Amygdala (tissue), 56 donors: ENCODE results near the gene SLC12A1.

Experiments used
- DNase-seq, 56 donors: peaks; one replicate each; lab custom pipeline; 2025; lab: John Stamatoyannopoulos, UW

SLC12A1 gene

GRCh38 chr15:48205981-48206380 is at the start of gene SLC12A1:
TSS of gene SLC12A1 (plus strand) at chr15:48206302. CDS start at chr15:48207720, 1,418 bp downstream.
- DNase-seq = no peak

GRCh38 chr15:48168616-48169015 is 37.5 kb upstream of the SLC12A1 start:
- no peak for DNase-seq

GRCh38 chr15:48170981-48171380 is 35.1 kb upstream of the SLC12A1 start:
- DNase-seq = no peak

DNA sequence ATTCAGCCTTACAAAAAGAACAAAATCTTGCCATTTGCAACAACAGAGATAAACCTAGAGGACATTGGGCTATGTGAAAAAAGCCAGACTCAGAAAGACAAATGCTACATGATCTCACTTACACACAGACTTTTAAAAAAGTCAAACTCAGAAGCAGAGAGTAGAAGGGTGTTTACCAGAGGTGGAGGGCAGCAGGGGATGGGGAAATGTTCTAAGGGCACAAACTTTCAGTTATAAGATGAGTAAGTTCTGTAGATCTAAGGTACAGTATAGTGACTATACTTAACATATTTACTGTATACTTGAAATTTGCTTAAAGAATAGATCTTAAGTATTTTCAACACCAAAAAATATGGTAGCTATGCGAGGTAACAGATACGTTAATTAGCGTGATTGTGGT is 31.0 kb upstream of the SLC12A1 start:
- DNase-seq = no peak

DNA sequence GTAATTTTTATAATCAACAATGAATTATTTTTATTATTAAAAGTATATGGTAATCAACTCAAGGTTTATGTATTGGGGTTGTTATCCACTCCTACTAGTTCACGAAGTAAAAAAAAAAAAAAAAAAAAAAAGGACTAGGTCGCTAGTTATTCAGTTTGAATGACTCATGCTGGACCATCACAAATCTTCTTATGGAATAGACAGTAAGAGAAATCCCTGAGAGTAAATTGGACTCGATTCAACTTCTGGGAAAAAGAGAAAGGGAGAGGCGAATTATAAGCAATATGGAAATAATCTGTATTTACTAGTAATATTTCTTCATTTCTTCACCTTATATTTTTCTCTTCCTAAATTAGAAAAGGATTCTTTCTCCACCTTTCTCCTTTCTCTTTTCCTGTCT is 30.0 kb upstream of the SLC12A1 start:
- DNase-seq = no peak

DNA sequence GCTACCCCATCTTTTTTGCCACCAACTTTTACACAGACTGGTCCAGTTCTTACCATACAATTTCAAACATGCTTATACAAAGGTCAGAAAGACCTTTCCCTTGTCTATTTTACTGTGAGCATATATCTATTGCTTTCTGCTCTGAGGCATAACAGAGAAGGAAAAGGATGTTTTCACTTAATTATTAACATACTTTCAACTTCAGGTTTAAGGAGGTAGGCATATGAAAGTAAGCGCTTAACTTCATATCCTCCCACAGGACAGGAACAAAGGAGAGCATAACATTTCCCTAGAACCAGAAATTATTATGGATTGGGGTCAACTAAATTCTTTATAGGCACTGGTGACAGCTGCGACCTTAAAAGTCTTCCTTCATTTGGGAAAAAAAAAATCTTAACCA is 29.1 kb upstream of the SLC12A1 start:
- DNase-seq = no peak

DNA sequence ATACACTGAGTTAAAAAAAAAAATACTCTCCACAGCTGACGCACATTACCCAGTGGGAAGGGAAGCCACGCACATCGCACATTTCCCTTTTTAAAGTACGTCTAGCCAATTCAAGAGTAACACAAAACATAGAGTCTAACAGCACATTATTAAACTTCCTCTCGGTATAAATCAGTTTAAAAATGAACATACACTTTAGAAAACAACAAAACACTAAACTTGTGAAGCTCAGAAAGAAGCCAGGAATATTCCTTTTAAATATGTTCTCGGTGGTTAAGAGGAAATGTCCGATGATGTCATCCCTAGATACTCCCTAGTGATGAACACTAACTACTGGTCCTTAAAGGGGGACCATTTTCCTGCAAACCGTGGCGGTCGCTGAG is 28.7 kb upstream of the SLC12A1 start:
- DNase-seq = peak in 7 of 56 donors; percentile 0 to 7 (median 0)

DNA sequence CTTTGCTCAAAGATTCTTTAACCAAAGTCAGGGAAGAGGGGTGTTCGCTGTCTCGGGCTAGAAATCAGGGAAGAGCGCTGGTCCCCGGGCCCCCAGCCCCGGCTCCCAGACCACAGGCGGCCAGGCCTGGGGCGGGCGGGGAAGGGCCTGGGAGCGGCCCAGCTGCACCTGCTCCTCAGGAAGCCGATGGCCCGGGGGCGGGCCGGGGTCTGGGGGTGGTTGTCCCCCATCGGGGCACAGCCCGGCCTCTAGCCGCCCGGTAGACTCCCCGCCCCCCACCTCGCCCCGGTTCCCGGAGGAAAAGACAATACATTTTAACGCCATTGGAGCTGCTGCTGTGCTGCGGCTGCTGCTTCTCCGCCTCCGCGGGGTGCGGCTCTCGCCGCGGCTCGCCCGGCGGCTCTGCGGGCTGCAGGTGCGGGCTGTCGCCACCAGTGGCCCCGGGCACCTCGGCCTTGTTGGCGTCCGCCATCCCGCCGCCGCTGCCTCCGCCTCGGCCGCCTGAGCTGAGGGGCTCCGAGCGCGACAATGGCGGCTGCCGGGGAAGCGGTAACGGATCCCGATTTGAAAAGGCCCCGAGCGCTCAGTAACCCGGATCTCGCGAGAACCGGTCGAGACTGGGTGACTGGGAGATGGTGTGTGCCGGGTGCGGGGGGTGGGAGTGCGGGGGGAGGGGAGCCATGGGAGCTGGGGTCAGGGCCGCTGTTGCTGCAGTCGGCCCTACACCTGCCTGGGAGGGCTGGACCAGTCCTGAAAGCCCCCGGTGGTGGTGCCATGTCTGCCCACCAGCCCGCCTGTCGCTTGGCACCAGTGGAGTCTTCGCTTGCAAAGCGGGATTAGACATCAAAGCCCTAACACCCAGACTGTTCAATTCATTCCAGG is 28.1 kb upstream of the SLC12A1 start, which contains the start of gene MYEF2:
TSS of gene MYEF2 (minus strand) at position 530 of the 882 bp plus-strand sequence. CDS start at position 472, 58 bp downstream.
- DNase-seq = peak in 52 of 56 donors; percentile 10 to 87 (median 60)

DNA sequence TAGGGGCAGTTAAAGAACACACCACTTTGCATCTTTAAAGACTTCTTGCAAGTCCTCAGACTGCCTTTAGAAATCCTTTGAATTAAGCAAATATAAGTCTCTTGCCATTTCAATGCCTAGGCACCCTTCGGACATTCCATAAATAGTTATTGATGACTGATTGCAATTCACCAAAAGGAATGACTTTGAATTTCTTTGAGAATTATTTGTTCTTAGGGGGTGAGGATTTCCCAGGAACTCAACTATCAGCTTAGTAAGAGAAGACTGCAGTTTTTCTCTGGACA is 27.5 kb upstream of the SLC12A1 start:
- no peak for DNase-seq

DNA sequence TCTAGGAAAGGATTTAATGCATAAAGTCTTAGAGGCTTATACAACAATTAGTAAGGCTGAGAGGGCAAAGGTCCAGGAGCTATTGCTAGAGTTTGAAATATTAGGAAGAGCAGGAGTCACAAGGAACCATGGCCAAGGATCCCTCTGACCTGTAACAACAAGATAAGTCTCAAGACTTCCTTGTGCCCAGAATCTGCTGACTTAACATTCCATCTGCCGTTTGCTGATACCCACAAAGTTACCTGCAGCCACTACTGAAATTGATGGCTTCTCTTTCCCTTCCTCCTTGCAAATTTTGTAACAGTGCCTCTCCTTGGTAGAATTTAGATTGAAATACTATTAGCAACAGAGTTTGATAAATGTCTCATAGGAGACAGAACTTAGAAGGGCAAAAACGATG is 23.4 kb upstream of the SLC12A1 start:
- no peak for DNase-seq

GRCh38 chr15:48185529-48185928 is 20.6 kb upstream of the SLC12A1 start:
- DNase-seq = no peak

DNA sequence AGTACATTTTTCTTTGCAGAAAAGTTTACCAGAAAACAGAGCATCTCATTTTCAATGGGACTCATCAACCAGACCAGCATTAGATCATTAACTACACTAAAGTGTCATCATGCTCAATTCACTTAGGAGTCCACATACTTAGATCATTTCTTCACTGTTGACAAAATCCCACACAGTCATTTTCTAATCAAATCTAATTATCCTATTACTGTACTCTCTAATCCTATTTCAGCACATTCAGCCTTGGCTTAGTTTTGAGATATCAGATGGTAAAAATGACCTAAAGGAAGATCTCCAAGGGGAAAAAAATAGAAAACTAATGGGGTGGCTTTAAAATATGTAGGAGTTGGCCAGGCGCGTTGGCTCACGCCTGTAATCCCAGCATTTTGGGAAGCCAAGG is 19.8 kb upstream of the SLC12A1 start:
- DNase-seq = no peak

DNA sequence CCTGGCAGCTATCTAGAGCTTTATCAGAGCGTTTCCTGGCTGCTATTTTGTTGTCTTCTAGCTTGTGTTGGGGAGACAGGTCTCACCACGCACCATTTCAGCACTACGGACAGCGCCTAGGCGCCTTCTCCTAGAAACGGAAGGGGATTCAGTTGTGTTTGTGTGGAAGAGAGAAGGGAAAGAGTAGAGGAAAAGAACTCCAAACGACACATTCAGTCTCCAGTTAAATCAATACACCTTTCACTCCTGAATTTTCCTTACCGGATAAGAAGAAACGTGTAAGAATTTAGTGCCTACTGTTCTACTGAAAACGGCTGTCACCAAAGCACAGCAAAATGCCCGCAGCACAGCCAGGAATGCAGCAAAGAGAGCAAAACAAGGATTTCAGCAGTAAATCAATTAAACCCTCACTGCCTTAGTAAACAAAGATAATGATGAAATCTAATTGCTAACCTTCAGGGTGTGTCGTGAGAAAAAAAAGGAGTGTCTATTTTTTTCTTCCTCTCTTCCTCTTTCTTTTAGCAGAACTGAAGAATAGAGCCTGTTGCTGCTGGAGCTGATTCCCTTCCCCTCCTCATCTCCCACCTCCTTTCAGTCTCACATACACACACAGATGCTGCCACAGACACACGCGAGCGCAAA is 15.0 kb upstream of the SLC12A1 start:
- DNase-seq = peak in 39 of 56 donors; percentile 0 to 66 (median 12)

- DNase-seq = peak in 38 of 56 donors; percentile 2 to 70 (median 18)
Measured at GRCh38 chr15:48191574-48192225, 14.4 kb upstream of the SLC12A1 start, which contains the start of gene CTXN2. TSS of gene CTXN2 (plus strand) at chr15:48191665. CDS start at chr15:48201301, 9,636 bp downstream.

- DNase-seq = no peak
Measured at GRCh38 chr15:48202068-48202467, 4.0 kb upstream of the SLC12A1 start.

GRCh38 chr15:48221261-48221660 is 15.2 kb downstream of the SLC12A1 start:
- DNase-seq = no peak

- no peak for DNase-seq
Measured at GRCh38 chr15:48221885-48222284, 15.8 kb downstream of the SLC12A1 start.

- no peak for DNase-seq
Measured at GRCh38 chr15:48222627-48223026, 16.5 kb downstream of the SLC12A1 start.

DNA sequence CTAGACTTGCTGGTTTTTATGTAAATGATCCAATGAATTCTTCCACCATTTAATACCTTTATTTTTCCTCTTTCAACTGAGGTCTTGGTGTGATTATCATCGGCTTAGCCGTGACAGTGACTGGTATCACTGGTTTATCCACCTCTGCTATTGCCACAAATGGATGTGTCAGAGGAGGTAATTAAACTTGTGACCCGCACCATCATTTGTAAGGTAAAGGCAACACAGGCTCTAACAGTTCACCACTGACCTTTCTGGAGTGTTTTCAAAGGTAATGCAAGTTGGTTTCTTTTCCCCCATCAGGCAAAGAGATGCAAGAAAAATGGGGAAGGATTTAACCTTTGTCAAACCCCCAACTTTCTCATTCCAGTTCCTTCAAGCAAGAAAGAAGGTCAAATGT is 19.7 kb downstream of the SLC12A1 start:
- no peak for DNase-seq

GRCh38 chr15:48230498-48230897 is 24.4 kb downstream of the SLC12A1 start:
- no peak for DNase-seq

GRCh38 chr15:48233246-48233645 is 27.1 kb downstream of the SLC12A1 start:
- DNase-seq = no peak
